NCI-H82 treated with DMSO at 0.1 percent for 48 hours (cell line): ENCODE data around the gene MRPS18A.
"Not testable (repeated sequence)": the region's sequence is repeated elsewhere in the genome, so short reads cannot be mapped to it uniquely, and the experiment has no call there.

ENCODE experiments used
- DNase-seq: peaks from one replicate; lab custom pipeline; 2025; ENCODE audit not compliant: unreplicated experiment; lab: John Stamatoyannopoulos, UW

MRPS18A gene

DNA sequence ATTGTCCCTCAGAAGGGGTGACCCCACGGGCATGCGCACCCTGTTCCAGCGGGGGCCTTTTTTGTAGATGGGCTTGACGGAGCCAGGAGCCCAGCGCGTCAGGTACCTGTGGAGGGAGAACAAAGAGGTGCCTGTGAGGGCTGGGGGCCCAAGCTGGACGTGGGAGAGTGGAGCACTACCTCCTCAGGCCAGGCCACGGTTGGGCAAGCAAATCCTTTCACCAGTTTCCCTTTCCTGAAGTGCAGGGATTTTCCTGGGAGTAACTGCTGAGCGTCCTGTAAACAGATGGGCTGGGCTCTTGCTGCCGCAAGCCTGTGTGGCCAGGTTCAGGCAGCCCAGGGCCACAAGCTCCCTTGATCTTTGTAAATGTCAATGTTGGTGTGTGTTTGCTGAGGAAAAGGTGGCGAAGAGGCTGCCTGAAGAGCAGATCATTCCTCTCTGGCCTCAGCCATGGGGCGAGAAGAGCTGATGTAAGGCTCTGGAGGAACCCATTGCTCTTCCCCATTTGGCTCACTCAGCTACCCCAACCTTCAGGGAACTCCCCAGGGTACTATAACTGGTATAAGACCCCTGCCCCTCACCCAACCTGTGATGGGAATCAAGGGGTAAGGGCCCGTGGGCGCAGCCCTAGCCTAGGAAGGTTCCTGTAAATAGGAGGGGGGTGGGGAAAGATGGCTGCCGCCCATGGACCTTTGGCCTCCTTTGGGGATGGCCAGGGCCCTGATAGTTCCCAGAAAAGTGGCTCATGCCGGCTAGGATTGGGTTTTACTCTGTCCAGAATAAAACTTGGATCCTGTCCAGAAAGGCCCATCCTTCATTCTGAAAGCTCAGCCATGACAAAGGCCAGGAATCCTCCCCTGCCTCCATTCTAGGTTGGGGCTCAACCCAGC lies 15.5 kb downstream of the MRPS18A start:
- DNase-seq: no peak

DNA sequence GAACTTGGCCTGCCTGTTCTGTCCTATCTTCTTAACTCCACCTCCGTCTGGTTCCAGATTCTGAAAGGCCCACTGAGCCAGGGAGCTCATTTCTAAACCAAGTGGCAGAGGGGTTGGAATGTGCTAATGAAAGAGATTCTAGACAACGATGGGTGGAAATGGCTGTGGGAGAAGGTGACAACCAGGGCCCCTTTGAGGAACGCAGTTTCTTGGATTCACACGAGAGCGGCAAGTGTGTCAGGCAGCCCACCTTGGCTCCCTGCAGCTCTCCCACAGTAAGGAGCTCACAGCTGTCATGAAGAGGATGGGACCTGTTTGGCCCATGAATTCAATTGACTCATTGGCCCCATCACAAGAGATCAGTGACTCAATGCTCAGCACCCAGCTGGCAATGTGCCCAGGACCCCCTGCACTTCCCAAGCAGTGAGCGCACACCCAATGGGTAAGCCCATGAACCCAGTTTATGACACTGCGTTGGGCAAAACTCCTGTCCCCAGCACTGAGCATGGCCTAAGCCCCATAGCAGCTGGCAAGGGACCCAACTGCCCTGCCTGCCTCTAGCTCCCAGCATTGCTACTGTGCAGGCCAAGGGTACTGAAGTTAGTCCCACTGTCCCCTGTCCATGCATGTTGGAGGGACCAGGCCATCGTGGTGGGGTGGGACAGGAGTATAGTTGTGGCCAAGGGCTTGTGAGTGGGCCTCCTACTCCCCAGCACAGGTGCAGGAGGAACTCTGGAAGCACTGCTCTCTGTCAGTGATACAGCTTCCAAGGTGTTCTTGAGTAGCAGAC lies 16.4 kb downstream of the MRPS18A start:
- no peak for DNase-seq

DNA sequence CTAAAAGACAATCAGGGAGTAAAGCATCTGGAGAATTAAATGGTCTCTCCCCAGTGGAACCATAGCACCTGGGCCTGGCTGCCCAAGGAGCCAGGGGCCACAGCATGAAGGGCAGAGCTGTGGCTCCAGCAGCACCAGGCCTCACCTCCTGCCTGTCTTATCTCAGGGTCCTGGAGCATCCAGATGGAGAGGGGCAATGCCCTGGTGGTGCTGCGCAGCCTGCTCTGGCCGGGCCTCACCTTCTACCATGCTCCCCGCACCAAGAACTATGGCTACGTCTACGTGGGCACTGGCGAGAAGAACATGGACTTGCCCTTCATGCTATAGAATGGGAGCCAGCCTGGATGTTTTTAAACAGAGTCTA lies 17.0 kb downstream of the MRPS18A start:
- no peak for DNase-seq

DNA sequence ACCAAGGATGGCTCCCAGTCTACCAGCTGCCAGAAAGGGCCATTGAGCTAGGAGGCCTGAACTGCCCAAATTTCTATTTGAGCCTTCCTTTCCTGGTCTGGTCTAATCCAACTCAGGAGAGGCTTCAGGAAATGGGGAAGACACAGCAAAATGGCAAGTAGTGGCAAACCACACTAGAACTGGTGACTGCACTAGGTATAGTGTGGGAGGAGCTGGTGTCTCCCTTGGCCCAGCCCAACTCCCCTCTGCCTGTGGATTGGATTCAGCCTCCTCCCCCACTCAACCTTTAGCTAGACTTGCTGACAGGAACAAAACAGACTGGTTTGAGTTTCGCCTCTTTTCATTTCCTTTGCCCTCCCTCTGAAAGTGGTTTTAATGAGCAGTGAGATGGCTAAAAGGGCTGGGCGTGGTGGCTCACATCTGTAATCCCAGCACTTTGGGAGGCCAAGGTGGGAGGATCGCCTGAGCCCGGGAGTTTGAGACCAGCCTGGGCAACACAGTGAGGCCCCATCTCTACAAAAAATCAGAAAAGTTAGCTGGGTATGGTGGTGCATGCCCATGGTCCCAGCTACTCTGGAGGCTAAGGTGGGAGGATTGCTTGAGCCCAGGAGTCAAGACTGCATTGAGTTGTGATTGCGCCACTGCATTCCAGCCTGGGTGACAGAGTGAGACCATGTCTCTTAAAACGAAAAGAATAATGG lies 17.5 kb downstream of the MRPS18A start:
- no peak for DNase-seq

DNA sequence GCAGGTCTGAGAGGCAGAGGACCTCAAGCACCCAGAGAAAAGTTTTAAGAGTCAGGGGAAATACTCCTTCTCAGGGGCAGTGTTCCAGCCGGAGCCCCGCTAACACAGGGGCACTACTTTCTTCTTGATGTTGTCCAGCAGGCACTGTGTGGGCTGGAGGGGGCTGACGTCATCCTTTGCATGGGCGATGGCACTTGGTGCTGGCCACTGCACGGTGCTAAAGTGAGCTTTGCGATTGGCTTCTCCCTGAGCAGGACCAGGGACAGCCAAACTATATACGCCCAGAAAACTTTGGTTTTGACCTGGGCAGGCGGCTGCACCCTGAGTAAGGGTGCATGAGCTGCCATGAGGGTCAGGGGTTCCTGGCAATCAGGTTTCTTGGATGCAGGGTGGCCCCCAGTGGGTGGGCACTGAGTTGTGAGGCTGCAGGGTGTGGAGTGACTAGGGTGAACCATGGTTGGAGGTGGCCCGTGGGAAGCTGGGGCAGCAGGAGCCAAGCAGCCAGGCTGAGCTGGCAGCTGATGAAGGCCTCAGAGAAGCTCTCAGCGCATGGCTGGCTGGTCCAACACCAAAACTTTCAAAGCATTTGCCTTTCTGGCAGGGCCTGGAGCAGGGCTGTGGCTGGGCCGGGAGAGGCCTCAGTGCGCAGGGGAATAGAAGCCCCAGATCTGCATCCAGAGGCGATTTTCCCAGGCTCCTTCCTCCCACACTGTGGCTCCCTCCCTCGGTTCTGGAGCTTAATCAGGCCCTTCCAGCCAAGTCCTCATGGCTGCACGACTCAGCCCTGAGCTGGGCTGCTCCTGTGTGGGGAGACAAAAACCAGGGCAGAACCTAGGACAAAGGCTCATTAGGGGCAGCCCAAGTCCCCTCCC lies 18.3 kb downstream of the MRPS18A start:
- DNase-seq: no peak

DNA sequence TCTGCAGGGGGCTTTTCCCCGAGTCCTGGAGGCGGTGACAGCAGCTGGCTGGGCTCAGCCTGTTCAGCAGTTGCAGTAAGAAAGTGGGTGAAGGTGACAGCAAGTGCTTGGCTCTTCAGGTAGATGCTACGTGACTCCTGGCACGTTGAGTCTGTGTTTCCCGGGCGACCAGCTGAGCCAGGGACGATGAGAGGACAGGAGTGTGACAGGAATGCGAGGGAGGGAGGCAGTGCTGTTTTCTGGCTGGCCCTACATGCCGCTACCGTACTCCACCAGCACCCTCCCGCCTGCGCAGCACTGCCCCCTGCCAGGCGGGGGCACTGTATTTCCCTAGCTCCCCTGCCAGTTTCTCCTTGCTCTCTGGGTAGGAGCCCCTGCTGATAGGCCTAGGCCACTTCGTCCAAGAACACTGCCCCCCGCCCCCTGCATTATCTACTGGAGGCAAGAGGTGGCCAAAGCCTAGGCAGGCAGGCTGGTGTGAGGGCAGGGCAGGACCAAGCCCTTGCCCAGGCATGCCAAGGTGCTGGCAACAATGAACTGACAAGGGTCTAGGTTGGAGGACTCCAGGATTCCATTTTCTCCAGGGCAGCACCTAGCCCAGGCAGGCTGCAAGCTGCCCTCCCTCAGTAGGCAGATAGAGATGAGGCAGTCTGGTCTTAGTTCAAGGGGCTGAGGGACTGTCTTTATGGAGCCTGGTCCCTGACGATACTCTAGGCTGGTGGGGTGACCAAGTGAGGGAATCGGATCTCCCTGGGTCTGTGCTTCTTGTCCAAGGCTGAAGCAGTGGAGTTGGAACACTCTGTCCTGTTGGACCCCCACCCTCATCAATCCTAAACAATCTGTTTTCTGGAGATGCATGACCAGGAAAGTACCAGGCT lies 19.2 kb downstream of the MRPS18A start:
- DNase-seq: peak; percentile 57

DNA sequence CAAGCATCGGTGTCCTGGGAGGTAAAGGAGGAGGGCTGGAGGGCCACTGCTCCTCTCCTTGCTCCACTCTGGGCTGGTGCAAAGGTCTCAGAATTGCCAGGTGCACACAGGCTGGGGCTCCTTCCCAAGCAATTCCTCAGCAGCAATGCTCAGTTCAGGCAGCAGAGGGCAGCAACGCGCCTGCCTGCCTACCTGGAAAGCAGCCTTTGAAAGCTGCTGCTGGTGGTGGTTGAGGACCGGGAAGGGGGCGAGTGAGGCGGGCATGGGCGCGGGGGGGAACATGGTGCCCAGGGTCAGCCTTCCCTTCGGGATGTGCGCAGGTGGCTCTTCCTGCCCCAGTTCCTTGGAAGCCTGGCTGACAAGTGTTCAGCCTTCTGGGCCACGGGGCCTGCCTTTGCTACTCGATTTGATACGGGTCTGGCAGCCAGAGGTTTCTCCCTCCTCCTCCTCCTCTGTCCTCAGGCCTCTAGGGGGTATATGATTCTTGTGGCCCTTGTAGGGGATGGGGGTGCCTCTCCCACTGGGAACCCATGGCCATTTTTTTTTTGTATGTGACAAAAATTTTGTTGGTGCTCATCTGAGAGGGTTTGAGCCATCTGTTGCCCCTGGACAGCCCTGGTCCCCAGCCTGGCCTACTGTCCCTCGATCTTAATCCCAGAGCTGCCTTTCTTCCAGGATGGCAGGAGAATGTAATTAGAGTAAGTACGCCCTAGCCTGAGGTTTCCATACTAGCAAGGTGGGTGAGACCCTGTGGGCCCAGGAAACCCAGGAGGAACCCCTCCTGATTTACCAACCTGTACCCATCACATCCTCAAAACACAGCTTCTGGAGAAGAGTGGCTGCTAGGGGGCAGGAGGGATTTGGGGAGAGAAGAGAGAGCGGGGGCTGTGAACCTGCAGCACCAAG lies 20.1 kb downstream of the MRPS18A start:
- DNase-seq: peak; percentile 39

DNA sequence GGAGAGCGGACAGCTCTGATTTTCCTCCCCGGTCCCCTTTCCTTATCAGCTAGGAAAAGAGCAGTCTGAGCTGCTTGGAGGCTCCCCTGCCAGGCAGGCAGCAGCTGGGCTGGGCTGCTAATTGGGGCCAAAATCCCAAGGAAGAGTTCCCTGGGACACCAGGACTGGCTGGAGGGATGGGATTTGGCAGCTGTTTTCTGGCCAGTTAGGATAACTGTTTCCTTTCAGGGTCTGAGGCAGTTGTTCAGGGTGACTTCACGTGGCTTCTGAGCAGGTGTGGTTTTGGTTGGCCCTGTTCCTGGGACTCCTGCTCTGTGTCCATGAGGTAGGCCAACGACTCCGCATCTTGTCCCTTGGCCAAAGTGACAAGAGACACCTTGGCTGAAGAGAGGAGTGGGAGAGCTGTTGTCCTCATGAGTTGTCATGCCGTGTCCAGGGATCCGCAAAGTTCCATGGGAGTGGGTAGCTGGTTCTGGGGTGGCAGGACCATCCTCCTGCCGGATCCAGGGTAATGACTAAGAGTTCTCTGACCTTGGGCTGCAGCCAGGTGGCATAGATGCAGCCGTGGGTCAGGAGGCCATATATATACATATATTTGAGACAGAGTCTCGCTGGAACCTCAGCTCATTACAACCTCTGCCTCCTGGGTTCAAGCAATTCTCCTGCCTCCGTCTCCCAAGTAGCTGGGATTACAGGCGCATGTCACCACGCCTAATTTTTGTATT lies 21.2 kb downstream of the MRPS18A start:
- no peak for DNase-seq

DNA sequence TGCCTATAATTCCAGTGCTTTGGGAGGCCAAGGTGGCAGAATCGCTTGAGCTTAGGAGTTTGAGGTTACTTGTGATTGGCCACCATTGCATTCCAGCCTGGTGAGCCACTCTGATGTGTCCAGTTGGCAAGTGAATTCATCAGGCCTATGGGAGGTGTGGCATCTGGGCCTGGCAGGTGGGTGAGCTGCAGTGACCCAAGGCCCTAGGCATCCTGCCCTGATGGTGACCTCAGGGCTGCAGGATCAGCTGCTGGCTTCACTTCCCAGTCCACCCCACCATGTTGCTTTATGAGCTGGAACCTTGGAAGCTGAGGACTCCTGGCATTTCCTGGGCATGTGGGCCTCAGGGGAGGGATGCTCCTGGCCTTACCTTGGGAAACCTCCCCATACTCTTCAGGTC lies 22.2 kb downstream of the MRPS18A start:
- no peak for DNase-seq

DNA sequence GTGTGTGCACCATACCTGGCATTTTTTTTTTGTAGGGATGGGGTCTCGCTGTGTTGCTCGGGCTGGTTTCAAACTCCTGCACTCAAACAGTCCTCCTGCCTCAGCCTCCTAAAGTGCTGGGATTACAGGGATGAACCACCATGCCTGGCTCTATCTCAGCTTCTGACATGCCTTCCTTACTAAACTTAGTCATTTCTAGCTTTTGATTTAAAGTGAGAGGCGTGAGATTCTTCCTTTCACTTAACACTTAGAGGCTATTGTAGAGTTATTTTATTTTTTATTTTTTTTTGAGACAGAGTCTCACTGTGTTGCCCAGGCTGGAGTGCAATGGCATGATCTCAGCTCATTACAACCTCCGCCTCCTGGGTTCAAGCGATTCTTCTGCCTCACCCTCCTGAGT lies 24.6 kb downstream of the MRPS18A start:
- DNase-seq: not testable (repeated sequence)

DNA sequence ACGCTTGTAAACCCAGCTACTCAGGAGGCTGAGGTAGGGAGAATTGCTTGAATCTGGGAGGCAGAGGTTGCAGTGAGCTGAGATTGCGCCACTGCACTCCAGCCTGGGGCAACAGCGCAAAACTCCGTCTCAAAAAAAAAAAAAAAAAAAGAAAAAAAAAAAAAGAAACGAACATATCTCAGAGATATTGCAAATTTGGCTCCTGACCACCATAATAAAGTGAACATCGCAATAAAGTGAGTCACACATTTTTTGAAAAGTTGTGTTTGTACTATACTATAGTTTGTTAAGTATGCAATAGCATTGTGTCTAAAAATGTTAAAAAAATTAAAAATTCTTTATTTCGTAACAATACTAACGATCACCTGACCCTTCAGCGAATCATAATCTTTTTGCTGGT lies 29.4 kb downstream of the MRPS18A start:
- DNase-seq: no peak

DNA sequence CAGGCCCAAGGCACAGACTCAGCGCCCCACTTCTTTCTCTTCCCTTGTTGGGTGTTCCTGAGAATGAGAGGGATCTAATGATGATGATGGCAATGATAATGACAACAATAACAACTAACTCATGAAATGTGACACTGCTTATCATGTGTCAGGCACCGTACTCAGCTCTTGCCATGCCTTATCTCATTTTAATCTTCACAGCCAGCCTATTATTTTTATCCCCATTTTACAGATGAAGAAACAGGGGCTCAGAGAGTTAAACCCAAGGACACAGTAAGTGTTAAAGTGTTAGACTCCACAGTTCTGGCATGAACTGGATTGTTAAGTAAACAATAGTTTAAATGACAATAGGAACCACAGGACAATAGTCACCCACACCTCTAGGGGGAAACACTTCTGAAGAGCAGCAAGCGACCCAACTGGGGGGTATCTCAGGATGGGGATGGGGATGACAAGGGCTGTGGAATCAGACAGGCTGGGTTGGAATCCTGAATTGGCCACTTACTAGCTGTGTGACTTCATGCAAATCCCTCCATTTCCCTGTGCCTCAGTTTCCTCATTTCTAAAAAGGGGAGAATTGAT lies 30.3 kb downstream of the MRPS18A start:
- no peak for DNase-seq

DNA sequence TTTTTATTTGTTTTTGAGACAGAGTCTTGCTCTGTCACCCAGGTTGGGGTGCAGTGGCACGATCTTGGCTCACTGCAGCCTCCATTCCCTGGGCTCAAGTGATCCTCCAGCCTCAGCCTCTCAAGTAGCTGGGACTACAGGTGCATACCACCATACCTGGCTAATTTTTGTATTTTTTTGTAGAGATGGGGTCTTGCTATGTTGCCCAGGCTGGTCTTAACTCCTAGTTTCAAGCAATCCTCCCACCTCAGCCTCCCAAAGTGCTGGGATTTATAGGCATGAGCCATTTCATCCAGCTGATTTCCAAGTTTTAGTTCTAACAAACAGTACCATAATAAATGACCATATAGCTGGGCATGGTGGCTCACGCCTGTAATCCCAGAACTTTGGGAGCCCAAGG lies 34.8 kb downstream of the MRPS18A start:
- not testable (repeated sequence) for DNase-seq

DNA sequence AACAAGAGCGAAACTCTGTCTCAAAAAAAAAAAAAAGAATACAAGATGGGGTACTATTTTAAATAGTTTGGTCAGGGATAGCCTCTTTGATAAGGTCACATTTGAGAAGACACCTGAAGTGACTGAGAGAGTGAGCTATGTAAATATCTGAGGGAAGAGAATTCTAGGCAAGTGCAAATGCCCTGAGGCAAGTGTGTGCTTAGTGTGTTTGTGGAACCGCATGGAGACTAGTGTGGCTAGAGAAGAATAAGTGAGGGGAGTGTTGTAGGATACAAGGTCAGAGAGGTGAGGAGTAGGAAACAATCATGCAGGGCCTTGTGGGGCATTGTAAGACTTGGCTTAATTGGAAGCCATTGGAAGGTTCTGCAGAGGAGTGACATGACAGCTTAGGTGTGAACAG lies 39.3 kb downstream of the MRPS18A start:
- DNase-seq: no peak

DNA sequence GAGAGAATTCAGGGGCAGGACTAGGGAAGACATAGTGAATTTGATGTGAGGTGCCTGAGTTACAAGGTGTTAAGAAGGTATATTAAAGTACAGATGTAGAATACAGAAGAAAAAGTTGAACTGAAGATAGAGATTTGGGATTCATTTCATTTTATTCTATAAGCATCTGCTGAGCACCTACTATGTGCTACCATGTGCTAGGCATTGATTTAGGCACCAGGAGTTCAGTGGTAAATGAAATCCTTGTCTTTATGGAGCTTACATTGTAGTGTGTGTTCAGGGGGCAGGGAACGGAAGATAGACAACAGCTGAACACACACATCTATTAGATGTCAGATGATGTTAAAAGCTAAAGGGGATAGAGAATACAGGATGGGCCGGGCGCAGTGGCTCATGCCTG lies 40.0 kb downstream of the MRPS18A start:
- DNase-seq: no peak

DNA sequence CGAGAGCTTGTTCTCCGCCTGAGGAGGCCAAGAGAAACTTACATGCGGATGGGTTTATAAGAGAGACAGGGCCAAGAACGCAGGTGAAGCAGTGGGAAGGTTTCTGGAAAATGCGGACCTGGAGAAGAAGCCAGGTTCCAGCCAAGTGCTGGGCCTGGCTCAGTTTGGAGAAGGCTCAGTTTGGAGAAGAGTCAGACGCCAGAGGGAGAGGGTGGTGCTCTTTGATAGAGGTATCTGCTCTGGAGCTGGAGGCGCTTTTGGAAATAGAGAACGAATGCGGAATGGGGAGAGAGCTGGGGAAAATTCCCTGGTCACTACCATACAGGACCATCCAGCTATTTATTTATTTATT lies 42.0 kb downstream of the MRPS18A start:
- no peak for DNase-seq

DNA sequence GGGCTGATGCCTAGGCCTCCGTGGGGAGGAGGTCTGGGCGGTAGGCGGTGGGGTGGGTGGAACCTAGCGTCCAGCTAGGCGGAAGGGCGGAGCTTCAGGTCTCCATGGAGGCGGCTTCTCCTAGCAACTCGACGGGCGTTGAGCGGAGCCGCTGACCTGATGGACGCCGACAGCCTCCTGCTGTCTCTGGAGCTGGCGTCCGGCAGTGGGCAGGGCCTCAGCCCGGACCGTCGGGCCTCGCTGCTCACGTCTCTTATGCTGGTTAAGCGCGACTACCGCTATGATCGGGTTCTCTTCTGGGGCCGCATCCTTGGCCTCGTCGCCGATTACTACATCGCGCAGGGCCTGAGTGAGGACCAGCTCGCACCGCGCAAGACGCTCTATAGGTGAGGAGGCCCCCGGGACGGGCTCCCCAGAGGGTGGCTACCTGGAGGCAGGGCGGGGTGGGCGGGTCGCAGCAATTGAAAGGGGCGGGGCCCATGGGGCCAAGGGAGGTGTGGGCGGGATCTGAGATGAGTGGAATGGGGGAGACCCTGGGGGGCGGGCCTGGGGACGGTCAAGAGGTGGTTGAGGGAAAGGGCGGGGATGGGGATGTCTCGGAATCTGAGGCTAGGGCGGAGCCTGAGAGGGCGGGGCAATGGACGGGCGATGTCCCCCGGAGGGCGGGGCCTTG lies 42.5 kb downstream of the MRPS18A start, which contains the start of gene RSPH9:
RSPH9 (plus strand) TSS at position 97 of the 673 bp plus-strand sequence; CDS start at position 160, 63 bp downstream.
- DNase-seq: peak; percentile 44
